ENCODE measurements around the gene C5orf46. TPM values are rescaled to one million over a fixed set of nuclear protein-coding genes. Genes with fewer than 3 reads are reported as not detected.

Gene C5orf46
- total RNA-seq, 2 donors from 2014 or later: 0.59 TPM; not detected in 1

DNA sequence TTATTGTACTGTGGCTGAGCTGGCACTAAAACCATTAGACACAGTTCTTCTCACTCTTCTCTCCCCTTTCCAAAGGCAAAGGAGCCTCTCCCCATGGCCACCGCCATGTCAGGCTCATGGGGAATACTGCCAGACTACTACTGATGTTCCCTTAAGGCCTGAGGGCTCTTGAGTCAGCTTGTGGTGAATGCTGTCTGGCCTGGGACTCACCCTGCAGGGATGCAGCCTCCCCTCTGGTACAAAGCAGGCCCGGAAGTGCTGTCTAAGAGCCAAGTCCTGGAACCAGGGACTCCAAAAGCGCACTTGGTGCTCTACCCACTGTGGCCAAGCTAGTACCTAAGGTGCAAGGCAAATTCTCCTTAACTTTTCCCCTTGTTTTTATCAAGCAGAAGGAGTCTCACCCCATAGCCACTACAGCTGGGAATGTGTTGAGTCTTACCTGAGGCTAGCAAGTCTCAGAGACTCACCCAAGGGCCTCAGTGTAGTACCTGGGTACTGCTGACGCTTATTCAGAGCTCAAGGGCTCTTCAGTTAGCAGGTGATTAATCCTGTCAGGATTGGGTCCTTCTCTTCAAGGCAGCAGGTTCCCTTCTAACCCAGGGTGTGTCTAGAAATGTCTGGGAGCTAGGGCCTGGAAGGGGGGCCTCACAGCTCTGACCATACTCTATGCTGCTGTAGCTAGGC is 33.2 kb upstream of the C5orf46 start:
- DNase-seq (ENCODE audit: low spot score): no peak
- Histone ChIP-seq H3K27me3 (replicated peaks; ENCODE audit: insufficient read depth) (no peaks in the 10 kb centered on the region), H3K4me3 (no peak overlapping the region), H3K27ac (no peak overlapping the region), H3K36me3 (no peaks in the 10 kb centered on the region), H3K4me1 (replicated peaks) (no peaks in the 10 kb centered on the region), H3K9me3 (no peaks in the 10 kb centered on the region)
- TF ChIP-seq, protein P1, sequence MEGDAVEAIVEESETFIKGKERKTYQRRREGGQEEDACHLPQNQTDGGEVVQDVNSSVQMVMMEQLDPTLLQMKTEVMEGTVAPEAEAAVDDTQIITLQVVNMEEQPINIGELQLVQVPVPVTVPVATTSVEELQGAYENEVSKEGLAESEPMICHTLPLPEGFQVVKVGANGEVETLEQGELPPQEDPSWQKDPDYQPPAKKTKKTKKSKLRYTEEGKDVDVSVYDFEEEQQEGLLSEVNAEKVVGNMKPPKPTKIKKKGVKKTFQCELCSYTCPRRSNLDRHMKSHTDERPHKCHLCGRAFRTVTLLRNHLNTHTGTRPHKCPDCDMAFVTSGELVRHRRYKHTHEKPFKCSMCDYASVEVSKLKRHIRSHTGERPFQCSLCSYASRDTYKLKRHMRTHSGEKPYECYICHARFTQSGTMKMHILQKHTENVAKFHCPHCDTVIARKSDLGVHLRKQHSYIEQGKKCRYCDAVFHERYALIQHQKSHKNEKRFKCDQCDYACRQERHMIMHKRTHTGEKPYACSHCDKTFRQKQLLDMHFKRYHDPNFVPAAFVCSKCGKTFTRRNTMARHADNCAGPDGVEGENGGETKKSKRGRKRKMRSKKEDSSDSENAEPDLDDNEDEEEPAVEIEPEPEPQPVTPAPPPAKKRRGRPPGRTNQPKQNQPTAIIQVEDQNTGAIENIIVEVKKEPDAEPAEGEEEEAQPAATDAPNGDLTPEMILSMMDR (IDR thresholded peaks at IDR 0.05): no peak
- TF ChIP-seq POLR2AphosphoS5 (IDR thresholded peaks at IDR 0.05) (no peak), POLR2A (IDR thresholded peaks at IDR 0.05) (no peak)
- 90% methylated on average over 4 of the region's 4 CpGs for WGBS
- intact Hi-C loops (cut with DNase I): no loop called here

GRCh38 chr5:147935032-147935431 is 28.7 kb upstream of the C5orf46 start:
- TF ChIP-seq POLR2AphosphoS5 (IDR thresholded peaks at IDR 0.05) (peak; percentile 33), POLR2A (IDR thresholded peaks at IDR 0.05) (no peak)
- TF ChIP-seq, protein P1 (IDR thresholded peaks at IDR 0.05): peak in 3 of 4 experiments; percentile 57 to 82 (median 72)
- H3K27me3 ChIP-seq (replicated peaks; ENCODE audit: insufficient read depth): no peaks in the 10 kb centered on the region
- WGBS: 2% methylated on average over 3 of the region's 3 CpGs
- no peak overlapping the region for H3K4me3 ChIP-seq
- DNase-seq (ENCODE audit: low spot score): peak; percentile 21
- no peaks in the 10 kb centered on the region for H3K36me3 ChIP-seq
- intact Hi-C loops (cut with DNase I): no loop called here
- no peaks in the 10 kb centered on the region for H3K4me1 ChIP-seq (replicated peaks)
- H3K27ac ChIP-seq: no peak overlapping the region
- no peaks in the 10 kb centered on the region for H3K9me3 ChIP-seq

- Histone ChIP-seq H3K27me3 (replicated peaks; ENCODE audit: insufficient read depth) (no peaks in the 10 kb centered on the region), H3K4me3 (no peak overlapping the region), H3K9me3 (no peaks in the 10 kb centered on the region), H3K36me3 (no peaks in the 10 kb centered on the region), H3K4me1 (replicated peaks) (no peaks in the 10 kb centered on the region), H3K27ac (no peak overlapping the region)
- WGBS: 88% methylated on average over 2 of the region's 2 CpGs
- intact Hi-C loops (cut with DNase I): no loop called here
- TF ChIP-seq, protein P1 (IDR thresholded peaks at IDR 0.05): no peak
- TF ChIP-seq POLR2A (IDR thresholded peaks at IDR 0.05) (no peak), POLR2AphosphoS5 (IDR thresholded peaks at IDR 0.05) (no peak)
- DNase-seq (ENCODE audit: low spot score): no peak
Measured at GRCh38 chr5:147930769-147931168, 24.4 kb upstream of the C5orf46 start.

- no peaks in the 10 kb centered on the region for H3K9me3 ChIP-seq
- DNase-seq (ENCODE audit: low spot score): no peak
- intact Hi-C loops (cut with DNase I): no loop called here
- no peak overlapping the region for H3K4me3 ChIP-seq
- TF ChIP-seq, protein P1 (IDR thresholded peaks at IDR 0.05): no peak
- TF ChIP-seq POLR2A (IDR thresholded peaks at IDR 0.05) (no peak), POLR2AphosphoS5 (IDR thresholded peaks at IDR 0.05) (no peak)
- H3K36me3 ChIP-seq: no peaks in the 10 kb centered on the region
- no peaks in the 10 kb centered on the region for H3K27me3 ChIP-seq (replicated peaks; ENCODE audit: insufficient read depth)
- H3K27ac ChIP-seq: no peak overlapping the region
- 51% methylated on average over 3 of the region's 3 CpGs for WGBS
- H3K4me1 ChIP-seq (replicated peaks): no peaks in the 10 kb centered on the region
Measured at GRCh38 chr5:147927901-147928300, 21.6 kb upstream of the C5orf46 start.

GRCh38 chr5:147925020-147925419 is 18.7 kb upstream of the C5orf46 start:
- no peaks in the 10 kb centered on the region for H3K9me3 ChIP-seq
- TF ChIP-seq POLR2AphosphoS5 (IDR thresholded peaks at IDR 0.05) (no peak), POLR2A (IDR thresholded peaks at IDR 0.05) (no peak)
- TF ChIP-seq, protein P1 (IDR thresholded peaks at IDR 0.05): no peak
- no peak overlapping the region for H3K4me3 ChIP-seq
- H3K27ac ChIP-seq: no peak overlapping the region
- WGBS: 74% methylated on average over 4 of the region's 4 CpGs
- intact Hi-C loops (cut with DNase I): no loop called here
- no peaks in the 10 kb centered on the region for H3K4me1 ChIP-seq (replicated peaks)
- no peaks in the 10 kb centered on the region for H3K36me3 ChIP-seq
- H3K27me3 ChIP-seq (replicated peaks; ENCODE audit: insufficient read depth): no peaks in the 10 kb centered on the region
- no peak for DNase-seq (ENCODE audit: low spot score)

Data from prostate gland (tissue), 2 donors.